ENCODE measurements around the gene TECR.
"Not testable (repeated sequence)": the region's sequence is repeated elsewhere in the genome, so short reads cannot be mapped to it uniquely, and the experiment has no call there.

TECR gene

DNA sequence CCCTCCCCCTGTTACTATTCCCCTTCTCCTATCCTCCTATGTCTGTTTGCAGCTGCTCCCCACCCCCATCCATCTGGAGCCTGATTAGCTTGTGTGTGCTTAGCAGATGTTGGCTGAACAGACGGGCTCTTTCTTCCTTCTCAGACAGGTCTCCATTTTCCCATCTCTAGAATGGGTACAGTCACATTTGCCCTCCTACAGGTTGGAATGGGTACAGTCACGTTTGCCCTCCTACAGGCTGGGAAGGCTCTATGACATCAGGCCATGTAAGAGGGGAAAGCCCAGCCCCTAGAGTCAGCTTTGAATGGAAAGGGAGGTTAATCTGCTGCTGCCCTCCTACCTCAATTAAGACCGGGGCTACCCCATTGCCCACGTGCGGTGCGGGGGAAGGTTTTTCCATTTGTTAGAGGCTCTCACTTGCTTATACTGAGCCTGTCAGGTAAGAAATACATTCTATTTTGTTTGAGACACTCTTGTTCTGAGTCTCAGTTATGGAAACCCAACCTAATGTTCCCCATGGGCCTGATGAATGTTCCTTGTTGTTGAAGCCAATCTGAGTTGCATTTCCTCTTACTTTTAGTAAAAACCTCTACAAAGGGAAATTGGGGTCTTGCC is 51.3 kb downstream of the TECR start:
- no peak overlapping the region for H2AFZ ChIP-seq (ENCODE audit: low read depth, low read length)
- H3K36me3 ChIP-seq (ENCODE audit: insufficient read depth, low read length) = no peaks in the 10 kb centered on the region
- no peaks in the 10 kb centered on the region for H3K9me3 ChIP-seq (ENCODE audit: low read length)
- no peaks in the 10 kb centered on the region for H3K27me3 ChIP-seq (ENCODE audit: insufficient read depth, low read length)
- H3K4me1 ChIP-seq (ENCODE audit: insufficient read depth, low read length) = no peaks in the 10 kb centered on the region
- no peak overlapping the region for H3K4me3 ChIP-seq (ENCODE audit: low read length)

DNA sequence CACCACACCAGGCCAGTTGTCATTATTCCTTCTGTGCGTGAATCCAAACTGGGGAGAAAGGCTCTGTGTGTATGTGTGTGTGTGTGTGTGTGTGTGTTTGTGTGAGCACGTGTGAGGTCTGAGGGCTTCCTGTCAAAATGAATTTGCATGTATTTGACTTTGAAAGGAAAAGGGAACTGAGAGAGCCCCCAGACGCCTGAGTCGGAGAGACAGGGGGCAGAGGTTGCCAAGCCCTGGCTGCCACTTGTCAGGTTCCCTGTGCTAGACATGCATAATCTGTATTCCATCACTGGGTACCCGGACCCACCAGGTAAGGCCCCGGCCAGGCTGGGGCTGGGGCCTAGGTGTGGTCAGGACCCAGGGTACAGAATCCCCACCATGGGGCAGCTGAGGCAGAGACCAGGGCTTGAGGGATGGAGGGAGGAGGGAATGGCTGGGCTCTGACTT is 53.5 kb downstream of the TECR start, which contains the start of gene CLEC17A:
CLEC17A (plus strand) TSS at position 191 of the 447 bp plus-strand sequence; CDS start at position 268, 77 bp downstream.
- no peaks in the 10 kb centered on the region for H3K4me1 ChIP-seq (ENCODE audit: insufficient read depth, low read length)
- H3K4me3 ChIP-seq (ENCODE audit: low read length) = no peak within 1 kb of the TSS
- no peaks in the 10 kb centered on the region for H3K36me3 ChIP-seq (ENCODE audit: insufficient read depth, low read length)
- H3K9me3 ChIP-seq (ENCODE audit: low read length) = no peaks in the 10 kb centered on the region
- H3K27me3 ChIP-seq (ENCODE audit: insufficient read depth, low read length) = no peaks in the 10 kb centered on the region
- H2AFZ ChIP-seq (ENCODE audit: low read depth, low read length) = no peak within 1 kb of the TSS

DNA sequence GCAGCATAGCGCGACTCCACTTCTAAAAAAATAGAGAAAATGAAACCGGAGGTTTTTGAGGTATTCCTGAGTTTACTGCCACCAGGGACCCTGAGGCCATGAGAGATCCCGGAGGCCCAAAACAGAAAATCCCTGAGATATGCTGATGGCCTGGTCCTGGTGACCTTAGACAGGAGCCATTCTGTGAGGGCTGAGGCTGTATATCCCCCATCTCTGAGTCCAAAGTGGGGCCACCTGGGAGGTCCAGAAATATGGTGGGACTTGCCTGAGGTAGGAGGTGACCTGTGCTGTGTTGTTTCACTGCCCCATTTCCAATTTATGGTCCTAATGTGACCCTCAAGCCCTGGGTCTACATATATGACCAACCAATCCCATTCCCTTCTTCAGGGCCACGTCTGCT is 55.0 kb downstream of the TECR start:
- H3K4me3 ChIP-seq (ENCODE audit: low read length); H3K36me3 ChIP-seq (ENCODE audit: insufficient read depth, low read length); H3K9me3 ChIP-seq (ENCODE audit: low read length); H3K4me1 ChIP-seq (ENCODE audit: insufficient read depth, low read length); H2AFZ ChIP-seq (ENCODE audit: low read depth, low read length); H3K27me3 ChIP-seq (ENCODE audit: insufficient read depth, low read length): not testable (repeated sequence)

DNA sequence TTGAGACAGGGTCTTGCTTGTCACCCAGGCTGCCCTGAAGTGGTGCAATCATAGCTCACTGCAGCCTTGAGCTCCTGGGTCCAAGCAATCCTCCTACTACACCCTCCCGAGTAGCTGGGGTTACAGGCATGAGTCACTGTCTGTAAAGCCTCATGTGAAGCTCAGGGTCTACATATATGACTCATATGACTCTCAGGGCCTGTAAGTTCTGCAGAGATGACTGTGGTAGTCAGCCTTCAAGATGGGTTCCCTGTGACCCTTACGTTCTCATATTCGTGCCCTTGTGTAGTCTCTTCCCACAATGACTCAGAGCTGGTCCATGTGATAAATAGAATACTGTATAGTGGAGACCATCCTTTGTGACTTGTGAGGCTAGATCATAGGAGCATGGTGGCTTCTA is 55.8 kb downstream of the TECR start:
- not testable (repeated sequence) for H3K9me3 ChIP-seq (ENCODE audit: low read length); H3K27me3 ChIP-seq (ENCODE audit: insufficient read depth, low read length); H3K4me3 ChIP-seq (ENCODE audit: low read length); H3K4me1 ChIP-seq (ENCODE audit: insufficient read depth, low read length); H2AFZ ChIP-seq (ENCODE audit: low read depth, low read length); H3K36me3 ChIP-seq (ENCODE audit: insufficient read depth, low read length)

DNA sequence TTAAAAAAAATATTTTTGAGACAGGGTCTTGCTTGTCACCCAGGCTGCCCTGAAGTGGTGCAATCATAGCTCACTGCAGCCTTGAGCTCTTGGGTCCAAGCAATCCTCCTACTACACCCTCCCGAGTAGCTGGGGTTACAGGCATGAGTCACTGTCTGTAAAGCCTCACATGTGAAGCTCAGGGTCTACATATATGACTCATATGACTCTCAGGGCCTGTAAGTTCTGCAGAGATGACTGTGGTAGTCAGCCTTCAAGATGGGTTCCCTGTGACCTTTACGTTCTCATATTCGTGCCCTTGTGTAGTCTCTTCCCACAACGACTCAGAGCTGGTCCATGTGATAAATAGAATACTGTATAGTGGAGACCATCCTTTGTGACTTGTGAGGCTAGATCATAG is 60.0 kb downstream of the TECR start:
- not testable (repeated sequence) for H3K36me3 ChIP-seq (ENCODE audit: insufficient read depth, low read length); H3K4me3 ChIP-seq (ENCODE audit: low read length); H2AFZ ChIP-seq (ENCODE audit: low read depth, low read length); H3K4me1 ChIP-seq (ENCODE audit: insufficient read depth, low read length); H3K27me3 ChIP-seq (ENCODE audit: insufficient read depth, low read length); H3K9me3 ChIP-seq (ENCODE audit: low read length)

DNA sequence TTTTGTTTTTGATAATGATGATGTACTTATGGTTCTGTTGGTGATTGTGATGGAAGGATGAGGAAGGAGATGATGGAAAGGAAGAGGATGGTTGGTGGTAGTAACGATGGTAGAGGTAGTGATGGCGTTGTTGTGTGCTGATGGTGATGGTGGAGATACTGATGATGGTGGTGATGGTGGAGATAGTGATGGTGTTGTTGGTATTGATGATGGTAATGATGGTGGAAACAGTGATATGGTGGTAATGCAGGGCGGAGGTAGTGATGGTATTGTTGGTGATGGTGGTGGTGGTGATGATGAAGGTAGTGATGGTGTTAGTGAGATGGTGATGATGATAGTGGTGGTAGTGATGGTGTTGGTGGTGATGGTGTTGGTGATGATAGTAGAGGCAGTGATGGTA is 66.2 kb downstream of the TECR start:
- no peaks in the 10 kb centered on the region for H3K9me3 ChIP-seq (ENCODE audit: low read length)
- no peak overlapping the region for H2AFZ ChIP-seq (ENCODE audit: low read depth, low read length)
- H3K4me3 ChIP-seq (ENCODE audit: low read length) = no peak overlapping the region
- no peaks in the 10 kb centered on the region for H3K36me3 ChIP-seq (ENCODE audit: insufficient read depth, low read length)
- no peaks in the 10 kb centered on the region for H3K27me3 ChIP-seq (ENCODE audit: insufficient read depth, low read length)
- H3K4me1 ChIP-seq (ENCODE audit: insufficient read depth, low read length) = no peaks in the 10 kb centered on the region

DNA sequence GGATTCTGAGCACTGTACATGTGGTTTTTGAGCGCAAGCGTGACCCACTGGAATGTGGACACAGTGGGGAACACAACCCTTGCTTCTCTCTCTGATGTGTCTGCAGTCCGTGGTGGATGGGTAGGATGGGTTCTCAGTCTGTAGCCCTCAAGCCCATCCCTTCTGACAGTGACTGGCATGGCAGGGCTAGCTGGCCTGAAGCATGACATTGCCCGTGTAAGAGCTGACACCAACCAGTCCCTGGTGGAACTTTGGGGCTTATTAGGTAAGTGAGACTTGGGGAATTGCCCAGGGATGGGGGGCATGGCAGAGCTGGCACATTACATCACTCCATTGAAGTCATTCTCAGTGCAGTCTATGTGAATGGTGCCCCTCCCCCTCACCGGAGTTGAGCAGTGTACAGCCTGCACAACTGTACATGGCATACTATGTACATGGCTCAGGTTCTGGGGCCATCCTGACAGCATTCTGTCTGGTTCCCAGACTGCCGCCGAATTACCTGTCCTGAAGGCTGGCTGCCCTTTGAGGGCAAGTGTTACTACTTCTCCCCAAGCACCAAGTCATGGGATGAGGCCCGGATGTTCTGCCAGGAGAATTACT is 70.3 kb downstream of the TECR start:
- no peaks in the 10 kb centered on the region for H3K4me1 ChIP-seq (ENCODE audit: insufficient read depth, low read length)
- H3K4me3 ChIP-seq (ENCODE audit: low read length) = no peak overlapping the region
- no peaks in the 10 kb centered on the region for H3K27me3 ChIP-seq (ENCODE audit: insufficient read depth, low read length)
- no peaks in the 10 kb centered on the region for H3K9me3 ChIP-seq (ENCODE audit: low read length)
- no peak overlapping the region for H2AFZ ChIP-seq (ENCODE audit: low read depth, low read length)
- no peaks in the 10 kb centered on the region for H3K36me3 ChIP-seq (ENCODE audit: insufficient read depth, low read length)

DNA sequence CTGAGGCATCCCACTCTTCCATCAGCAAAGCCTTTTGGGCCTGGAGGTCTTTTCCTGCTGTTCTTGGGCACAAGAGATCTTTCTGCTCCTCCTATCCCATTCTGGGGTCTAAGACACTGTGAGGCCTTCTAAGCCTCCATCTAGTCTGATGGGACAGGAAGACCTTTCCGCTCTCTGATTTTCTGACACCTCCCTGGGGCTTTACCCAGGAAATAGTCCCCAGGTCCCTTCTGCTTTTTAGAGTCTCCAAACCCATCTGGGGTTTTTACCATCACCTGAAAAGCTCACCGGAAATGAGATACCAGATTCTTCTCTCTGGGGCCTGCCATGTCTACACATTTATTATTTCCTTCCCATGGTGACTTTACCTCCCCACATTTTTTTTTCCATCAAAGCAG is 74.6 kb downstream of the TECR start:
- Histone ChIP-seq H3K4me3 (ENCODE audit: low read length) (no peak overlapping the region), H3K4me1 (ENCODE audit: insufficient read depth, low read length) (no peaks in the 10 kb centered on the region)

DNA sequence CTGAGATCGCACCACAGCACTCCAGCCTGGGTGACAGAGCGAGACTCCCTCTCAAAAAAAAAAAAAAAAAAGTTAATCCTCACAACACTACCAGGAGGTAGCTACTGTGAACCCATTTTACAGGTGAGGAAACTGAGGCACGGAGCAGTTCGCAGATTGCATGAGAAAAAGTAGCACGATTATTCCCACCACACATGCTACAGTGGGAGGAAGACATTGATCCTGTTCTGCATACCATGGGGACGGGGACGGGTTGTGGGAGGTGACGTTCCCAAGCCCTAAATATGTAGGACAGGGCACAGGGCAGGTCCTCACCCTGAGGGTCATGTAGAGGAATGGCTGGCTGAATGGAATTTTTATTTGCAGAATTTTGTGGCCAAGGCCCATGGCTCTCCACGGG is 77.2 kb downstream of the TECR start:
- Histone ChIP-seq H3K27me3 (ENCODE audit: insufficient read depth, low read length) (peaks cover 2% of the 10 kb centered on the region), H3K9me3 (ENCODE audit: low read length) (no peaks in the 10 kb centered on the region), H2AFZ (ENCODE audit: low read depth, low read length) (no peak overlapping the region), H3K4me3 (ENCODE audit: low read length) (no peak overlapping the region), H3K4me1 (ENCODE audit: insufficient read depth, low read length) (no peaks in the 10 kb centered on the region), H3K36me3 (ENCODE audit: insufficient read depth, low read length) (no peaks in the 10 kb centered on the region)

More for the DNA sequence above, 74.6 kb downstream of the TECR start:
- no peak overlapping the region for H2AFZ ChIP-seq (ENCODE audit: low read depth, low read length)
- no peaks in the 10 kb centered on the region for H3K27me3 ChIP-seq (ENCODE audit: insufficient read depth, low read length)
- no peaks in the 10 kb centered on the region for H3K9me3 ChIP-seq (ENCODE audit: low read length)
- H3K36me3 ChIP-seq (ENCODE audit: insufficient read depth, low read length) = no peaks in the 10 kb centered on the region

DNA sequence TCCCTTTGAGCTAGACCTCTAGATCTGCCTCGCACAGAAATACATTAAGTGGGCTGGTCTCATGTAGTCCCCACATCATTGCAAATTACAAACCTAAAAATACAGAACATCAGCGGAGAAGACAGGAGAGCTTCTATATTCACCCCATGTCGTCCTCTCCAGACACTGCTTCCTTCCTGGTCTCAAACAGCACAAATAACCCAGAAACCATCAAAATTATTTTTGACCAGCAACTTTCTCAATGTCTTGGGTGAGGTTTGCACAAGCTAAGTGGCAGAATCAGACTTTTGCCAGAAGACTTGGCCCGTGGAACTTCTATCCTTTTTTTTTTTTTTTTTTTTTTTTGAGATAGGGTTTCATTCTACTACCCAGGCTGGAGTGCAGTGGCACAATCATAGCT is 81.7 kb downstream of the TECR start:
- H3K36me3 ChIP-seq (ENCODE audit: insufficient read depth, low read length) = no peaks in the 10 kb centered on the region
- peaks cover 2% of the 10 kb centered on the region for H3K27me3 ChIP-seq (ENCODE audit: insufficient read depth, low read length)
- H3K9me3 ChIP-seq (ENCODE audit: low read length) = no peaks in the 10 kb centered on the region
- H3K4me1 ChIP-seq (ENCODE audit: insufficient read depth, low read length) = no peaks in the 10 kb centered on the region
- no peak overlapping the region for H2AFZ ChIP-seq (ENCODE audit: low read depth, low read length)
- H3K4me3 ChIP-seq (ENCODE audit: low read length) = no peak overlapping the region

DNA sequence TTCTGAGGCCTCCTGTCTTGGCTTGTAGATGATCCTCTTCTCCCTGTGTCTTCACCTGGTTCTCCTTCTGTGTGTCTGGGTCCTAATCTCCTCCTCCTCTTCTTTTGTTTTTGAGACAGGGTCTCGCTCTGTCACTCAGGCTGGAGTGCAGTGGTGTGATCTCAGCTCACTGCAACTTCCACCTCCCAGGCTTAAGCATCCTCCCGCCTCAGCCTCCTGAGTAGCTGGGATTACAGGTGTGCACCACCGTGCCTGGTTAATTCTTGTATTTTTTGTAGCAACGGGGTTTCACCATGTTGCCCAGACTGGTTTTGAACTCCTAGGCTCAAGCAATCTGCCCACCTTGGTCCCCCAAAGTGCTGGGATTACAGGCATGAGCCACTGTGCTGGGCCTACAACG is 82.8 kb downstream of the TECR start:
- not testable (repeated sequence) for H3K4me3 ChIP-seq (ENCODE audit: low read length); H3K4me1 ChIP-seq (ENCODE audit: insufficient read depth, low read length); H3K36me3 ChIP-seq (ENCODE audit: insufficient read depth, low read length); H3K9me3 ChIP-seq (ENCODE audit: low read length); H2AFZ ChIP-seq (ENCODE audit: low read depth, low read length); H3K27me3 ChIP-seq (ENCODE audit: insufficient read depth, low read length)

DNA sequence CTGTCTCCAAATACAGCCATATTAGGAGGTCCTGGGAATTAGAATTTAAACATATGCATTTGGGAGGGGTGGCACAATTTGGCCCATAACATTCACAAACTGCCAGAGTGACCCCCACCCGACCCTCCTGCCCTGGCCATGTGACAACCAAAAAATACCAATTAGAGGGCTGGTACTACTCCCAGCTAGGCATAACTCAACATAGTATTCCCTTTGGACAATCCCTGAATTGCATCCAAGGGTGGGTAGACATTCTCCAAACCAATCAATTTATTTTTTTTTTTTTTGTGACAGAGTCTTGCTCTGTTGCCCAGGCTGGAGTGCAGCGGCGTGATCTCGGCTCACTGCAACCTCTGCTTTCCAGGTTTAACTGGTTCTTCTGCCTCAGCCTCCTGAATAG is 83.3 kb downstream of the TECR start:
- no peaks in the 10 kb centered on the region for H3K36me3 ChIP-seq (ENCODE audit: insufficient read depth, low read length)
- no peaks in the 10 kb centered on the region for H3K4me1 ChIP-seq (ENCODE audit: insufficient read depth, low read length)
- no peak overlapping the region for H2AFZ ChIP-seq (ENCODE audit: low read depth, low read length)
- no peak overlapping the region for H3K4me3 ChIP-seq (ENCODE audit: low read length)
- no peaks in the 10 kb centered on the region for H3K9me3 ChIP-seq (ENCODE audit: low read length)
- H3K27me3 ChIP-seq (ENCODE audit: insufficient read depth, low read length) = peaks cover 2% of the 10 kb centered on the region

DNA sequence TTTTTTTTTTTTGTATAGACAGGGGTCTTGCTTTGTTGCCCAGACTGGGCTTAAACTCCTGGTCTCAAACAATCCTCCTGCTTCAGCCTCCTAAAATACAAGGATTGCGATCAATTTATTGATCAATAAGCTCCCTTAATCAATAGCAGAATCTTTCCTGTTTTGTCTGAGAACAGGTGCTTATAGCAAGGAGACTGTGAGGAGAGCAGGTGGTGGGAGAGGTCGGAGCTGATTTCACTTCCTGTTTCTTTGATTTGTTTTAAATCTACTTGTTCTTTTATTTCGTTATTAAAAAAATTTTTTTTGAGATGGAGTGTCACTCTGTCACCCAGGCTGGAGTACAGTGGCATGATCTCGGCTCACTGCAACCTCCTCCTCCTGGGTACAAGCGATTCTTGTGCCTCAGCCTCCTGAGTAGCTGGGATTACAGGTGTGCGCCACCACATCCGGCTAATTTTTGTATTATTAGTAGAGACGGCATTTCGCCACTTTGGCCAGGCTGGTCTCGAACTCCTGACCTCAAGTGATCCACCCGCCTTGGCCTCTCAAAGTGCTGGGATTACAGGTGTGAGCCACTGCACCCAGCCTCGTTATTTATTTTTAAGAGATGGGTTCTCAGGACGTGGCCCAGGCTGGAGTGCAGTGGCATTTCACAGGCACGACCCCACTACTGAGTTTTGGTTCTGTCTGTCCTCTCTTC is 84.2 kb downstream of the TECR start:
- H3K4me3 ChIP-seq (ENCODE audit: low read length); H3K9me3 ChIP-seq (ENCODE audit: low read length); H3K36me3 ChIP-seq (ENCODE audit: insufficient read depth, low read length); H2AFZ ChIP-seq (ENCODE audit: low read depth, low read length); H3K27me3 ChIP-seq (ENCODE audit: insufficient read depth, low read length); H3K4me1 ChIP-seq (ENCODE audit: insufficient read depth, low read length): not testable (repeated sequence)

DNA sequence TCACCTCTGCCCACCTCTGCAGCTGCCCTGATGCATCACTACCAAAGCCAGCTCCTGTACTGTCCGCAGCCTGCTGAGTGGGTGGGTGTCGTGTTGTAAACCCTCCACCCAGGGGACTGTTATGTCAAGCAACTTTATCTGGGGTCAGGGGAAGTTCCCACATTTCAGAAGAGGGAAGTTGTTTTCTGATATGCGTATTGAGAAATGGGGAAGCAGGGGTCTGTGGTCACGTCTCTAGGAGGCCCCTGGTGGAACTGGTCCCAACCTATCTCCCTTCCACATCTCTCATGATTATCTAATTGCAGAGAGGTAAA is 84.7 kb downstream of the TECR start:
- H3K4me1 ChIP-seq (ENCODE audit: insufficient read depth, low read length) = no peaks in the 10 kb centered on the region
- H3K36me3 ChIP-seq (ENCODE audit: insufficient read depth, low read length) = no peaks in the 10 kb centered on the region
- H2AFZ ChIP-seq (ENCODE audit: low read depth, low read length) = no peak overlapping the region
- H3K4me3 ChIP-seq (ENCODE audit: low read length) = no peak overlapping the region
- H3K27me3 ChIP-seq (ENCODE audit: insufficient read depth, low read length) = peaks cover 2% of the 10 kb centered on the region
- H3K9me3 ChIP-seq (ENCODE audit: low read length) = no peaks in the 10 kb centered on the region
